Ectodermal cell (in vitro differentiated cells): ENCODE data around the gene ZC2HC1B.
"Not testable (repeated sequence)": the region's sequence is repeated elsewhere in the genome, so short reads cannot be mapped to it uniquely, and the experiment has no call there.

ENCODE experiments used
- H3K27ac ChIP-seq: 2 replicates; pipeline ENCODE4 v1.7.0; 2013; ENCODE audit warnings: mild to moderate bottlenecking, low read depth, low read length; ENCODE audit not compliant: insufficient read depth, poor library complexity, severe bottlenecking
- H3K27me3 ChIP-seq: 2 replicates; pipeline ENCODE4 v1.7.0; 2013; ENCODE audit warnings: mild to moderate bottlenecking, low read length; ENCODE audit not compliant: insufficient read depth, control insufficient read depth, poor library complexity, severe bottlenecking
- H3K36me3 ChIP-seq: one replicate; pipeline ENCODE4 v1.7.0; 2013; ENCODE audit warnings: low read length; ENCODE audit not compliant: control insufficient read depth, insufficient read depth
- H3K4me1 ChIP-seq: one replicate; pipeline ENCODE4 v1.7.0; 2013; ENCODE audit warnings: low read length; ENCODE audit not compliant: control insufficient read depth, insufficient read depth
- H3K4me3 ChIP-seq: 2 replicates; pipeline ENCODE4 v1.7.0; 2013; ENCODE audit warnings: low read depth, low read length, control low read depth; ENCODE audit not compliant: insufficient read depth
- H3K9me3 ChIP-seq: 2 replicates; pipeline ENCODE4 v1.7.0; 2013; ENCODE audit warnings: mild to moderate bottlenecking, low read length, moderate library complexity; ENCODE audit not compliant: control insufficient read depth
- WGBS, 2 experiments: methylation state at CpG; one replicate each; pipeline ENCODE4 v1.1.7; 2013; ENCODE audit warnings: missing lambda C conversion rate in 2 of 2; 5-methylcytosine and 5-hydroxymethylcytosine counted together

The ZC2HC1B gene

GRCh38 chr6:143863771-143864170, 503 bp upstream of the ZC2HC1B start:
- Histone ChIP-seq H3K36me3 (peaks cover 31% of the 10 kb centered on the region), H3K4me1 (no peaks in the 10 kb centered on the region), H3K9me3 (no peaks in the 10 kb centered on the region), H3K4me3 (no peak overlapping the region), H3K27me3 (no peaks in the 10 kb centered on the region), H3K27ac (no peak overlapping the region)
- WGBS, 2 experiments: 96 to 97% methylated on average over 2 of the region's 2 CpGs

GRCh38 chr6:143867236-143867635, 3.0 kb downstream of the ZC2HC1B start:
- Histone ChIP-seq H3K4me1 (no peaks in the 10 kb centered on the region), H3K27ac (no peak overlapping the region), H3K36me3 (peaks cover 10% of the 10 kb centered on the region), H3K9me3 (no peaks in the 10 kb centered on the region), H3K27me3 (no peaks in the 10 kb centered on the region), H3K4me3 (no peak overlapping the region)

DNA sequence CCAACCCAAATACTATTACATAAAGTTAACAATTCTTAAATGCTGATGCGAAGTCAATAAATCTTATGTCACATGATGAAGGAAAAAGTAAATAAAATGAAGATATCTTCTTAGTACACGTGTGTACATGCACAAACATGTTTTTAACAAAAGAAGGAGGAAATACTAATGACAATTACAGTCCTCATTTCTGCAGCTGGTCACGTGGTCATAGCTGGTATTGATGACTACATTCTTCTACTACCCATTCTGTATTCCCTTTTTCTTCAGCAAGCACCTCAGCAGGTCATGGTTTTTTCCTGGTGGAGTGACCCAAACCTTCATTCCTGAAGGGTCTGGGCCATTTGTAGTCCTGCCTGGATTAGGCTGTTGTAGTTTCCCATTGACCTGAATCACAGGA, 4.5 kb downstream of the ZC2HC1B start:
- H3K4me3 ChIP-seq, H3K36me3 ChIP-seq: not testable (repeated sequence)
- WGBS, 2 experiments: 88 to 94% methylated on average over 2 to 3 of the region's 3 CpGs

GRCh38 chr6:143871202-143871730, 7.0 kb downstream of the ZC2HC1B start:
- H3K9me3 ChIP-seq, H3K36me3 ChIP-seq, H3K27me3 ChIP-seq, H3K4me3 ChIP-seq, H3K4me1 ChIP-seq, H3K27ac ChIP-seq: not testable (repeated sequence)
- WGBS, 2 experiments: 89 to 92% methylated on average over 1 of the region's 1 CpG

More for the DNA sequence above, 4.5 kb downstream of the ZC2HC1B start:
- H3K9me3 ChIP-seq, H3K27me3 ChIP-seq, H3K4me1 ChIP-seq, H3K27ac ChIP-seq: not testable (repeated sequence)

- Histone ChIP-seq H3K9me3 (no peaks in the 10 kb centered on the region), H3K27me3 (no peaks in the 10 kb centered on the region), H3K4me1 (no peaks in the 10 kb centered on the region), H3K4me3 (no peak overlapping the region), H3K36me3 (no peaks in the 10 kb centered on the region), H3K27ac (no peak overlapping the region)
- WGBS, 2 experiments: 94 to 100% methylated on average over 1 of the region's 2 CpGs
These were observed 7.9 kb downstream of the ZC2HC1B start for GRCh38 chr6:143872201-143872600.

GRCh38 chr6:143873600-143873999, 9.3 kb downstream of the ZC2HC1B start:
- not testable (repeated sequence) for H3K27me3 ChIP-seq, H3K9me3 ChIP-seq, H3K27ac ChIP-seq, H3K36me3 ChIP-seq, H3K4me3 ChIP-seq, H3K4me1 ChIP-seq
- 91 to 94% methylated on average over 4 of the region's 4 CpGs for WGBS, 2 experiments

DNA sequence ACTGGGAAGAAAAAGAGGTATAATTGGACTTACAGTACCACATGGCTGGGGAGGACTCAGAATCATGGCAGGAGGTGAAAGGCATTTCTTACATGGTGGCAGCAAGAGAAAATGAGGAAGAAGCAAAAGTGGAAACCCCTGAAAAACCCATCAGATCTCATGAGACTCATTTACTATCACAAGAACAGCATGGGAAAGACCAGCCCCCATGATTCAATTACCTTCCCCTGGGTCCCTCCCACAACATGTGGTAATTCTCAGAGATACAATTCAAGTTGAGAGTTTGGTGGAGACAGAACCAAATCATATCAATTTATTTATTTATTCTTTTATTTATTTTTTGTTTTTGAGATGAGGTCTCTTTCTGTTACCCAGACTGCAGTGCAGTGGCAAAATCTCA, 10.2 kb downstream of the ZC2HC1B start:
- H3K27me3 ChIP-seq, H3K27ac ChIP-seq, H3K9me3 ChIP-seq, H3K4me1 ChIP-seq, H3K4me3 ChIP-seq, H3K36me3 ChIP-seq: not testable (repeated sequence)

- no peak overlapping the region for H3K27ac ChIP-seq
- H3K4me1 ChIP-seq: no peaks in the 10 kb centered on the region
- no peaks in the 10 kb centered on the region for H3K27me3 ChIP-seq
- H3K36me3 ChIP-seq: no peaks in the 10 kb centered on the region
- WGBS, 2 experiments: 100% methylated on average over 1 of the region's 1 CpG
- no peaks in the 10 kb centered on the region for H3K9me3 ChIP-seq
- H3K4me3 ChIP-seq: no peak overlapping the region
These were observed 13.5 kb downstream of the ZC2HC1B start for GRCh38 chr6:143877584-143878271.

DNA sequence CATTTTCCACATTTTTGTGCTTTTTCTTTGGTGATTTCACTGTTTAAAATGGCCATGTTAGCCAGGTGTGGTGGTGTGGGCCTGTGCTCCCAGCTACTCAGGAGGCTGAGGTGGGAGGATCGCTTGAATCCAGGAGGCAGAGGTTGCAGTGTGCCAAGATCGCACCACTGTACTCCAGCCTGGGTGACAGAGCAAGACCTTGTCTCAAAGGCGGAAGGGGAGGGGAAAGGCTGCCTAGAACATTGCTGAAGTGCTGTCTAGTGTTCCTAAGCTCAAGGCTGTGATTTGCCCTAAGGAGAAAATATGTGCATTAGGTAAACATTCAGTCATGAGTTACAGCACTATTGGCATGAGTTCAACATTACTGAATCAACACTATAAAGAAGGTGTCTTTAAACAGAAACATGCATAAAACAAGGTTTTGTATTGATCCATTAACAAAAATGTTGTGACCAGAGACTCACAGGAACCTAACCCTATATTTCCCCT, 14.0 kb downstream of the ZC2HC1B start:
- Histone ChIP-seq H3K27me3 (no peaks in the 10 kb centered on the region), H3K4me3 (no peak overlapping the region), H3K4me1 (no peaks in the 10 kb centered on the region), H3K27ac (no peak overlapping the region), H3K36me3 (no peaks in the 10 kb centered on the region), H3K9me3 (no peaks in the 10 kb centered on the region)
- 89 to 92% methylated on average over 3 of the region's 3 CpGs for WGBS, 2 experiments

DNA sequence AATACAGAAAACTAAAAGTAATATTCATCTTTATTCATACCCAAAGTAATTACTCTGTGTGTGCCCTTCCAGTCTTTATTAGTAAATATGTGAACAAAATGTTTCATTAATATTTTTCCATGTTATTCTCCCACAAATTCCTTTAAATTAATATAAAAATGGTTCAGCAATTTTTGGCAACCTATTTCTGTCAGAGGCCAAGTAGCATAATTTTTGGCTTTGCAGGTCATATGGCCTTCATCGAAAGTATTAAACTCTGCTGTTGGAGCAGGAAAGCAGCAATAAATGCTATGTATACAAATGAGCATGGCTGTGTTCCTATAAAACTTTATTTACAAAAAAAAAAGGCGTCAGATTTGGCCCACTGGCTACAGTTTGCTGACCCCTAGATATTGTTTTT, 16.1 kb downstream of the ZC2HC1B start:
- Histone ChIP-seq H3K36me3 (no peaks in the 10 kb centered on the region), H3K4me3 (no peak overlapping the region), H3K27ac (no peak overlapping the region), H3K27me3 (no peaks in the 10 kb centered on the region), H3K4me1 (no peaks in the 10 kb centered on the region), H3K9me3 (no peaks in the 10 kb centered on the region)
- WGBS, 2 experiments: 92 to 100% methylated on average over 2 of the region's 2 CpGs
